ENCODE data around the gene RENBP. TPM values are rescaled to one million over a fixed set of nuclear protein-coding genes. Genes with fewer than 3 reads are reported as not detected.

The RENBP gene
- total and polyA plus RNA-seq, 9 of the 15 experiments (the other 6 are each of a cell fraction or from before 2014, with no cell fraction given): 0.07 to 14.8 (median 10.6) TPM; not detected in 1

- TF ChIP-seq, protein P1, sequence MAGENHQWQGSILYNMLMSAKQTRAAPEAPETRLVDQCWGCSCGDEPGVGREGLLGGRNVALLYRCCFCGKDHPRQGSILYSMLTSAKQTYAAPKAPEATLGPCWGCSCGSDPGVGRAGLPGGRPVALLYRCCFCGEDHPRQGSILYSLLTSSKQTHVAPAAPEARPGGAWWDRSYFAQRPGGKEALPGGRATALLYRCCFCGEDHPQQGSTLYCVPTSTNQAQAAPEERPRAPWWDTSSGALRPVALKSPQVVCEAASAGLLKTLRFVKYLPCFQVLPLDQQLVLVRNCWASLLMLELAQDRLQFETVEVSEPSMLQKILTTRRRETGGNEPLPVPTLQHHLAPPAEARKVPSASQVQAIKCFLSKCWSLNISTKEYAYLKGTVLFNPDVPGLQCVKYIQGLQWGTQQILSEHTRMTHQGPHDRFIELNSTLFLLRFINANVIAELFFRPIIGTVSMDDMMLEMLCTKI (IDR thresholded peaks at IDR 0.05; ENCODE audit: partially characterized antibody): no peak
- peak; percentile 96 for TF ChIP-seq ZNF263 (CRISPR knock-in tag; IDR thresholded peaks at IDR 0.05; ENCODE audit: borderline replicate concordance)
- no peak for TF ChIP-seq POLR2AphosphoS2 (IDR thresholded peaks at IDR 0.05; ENCODE audit: low read length)
- no peak for TF ChIP-seq NCOR1 (IDR thresholded peaks at IDR 0.05)
- TF ChIP-seq ID3 (CRISPR knock-in tag; IDR thresholded peaks at IDR 0.05): no peak
- TF ChIP-seq ID3 (tag; IDR thresholded peaks at IDR 0.05): no peak
- peak; percentile 58 for TF ChIP-seq TFE3 (CRISPR knock-in tag; IDR thresholded peaks at IDR 0.05)
- no peak for TF ChIP-seq SMARCA5 (IDR thresholded peaks at IDR 0.05)
- TF ChIP-seq L3MBTL2 (IDR thresholded peaks at IDR 0.05): peak; percentile 48; the same call in 1 of the 2 replicates
- no peak for TF ChIP-seq HNRNPLL (IDR thresholded peaks at IDR 0.05; ENCODE audit: low read depth, low read length, poor library complexity, severe bottlenecking)
- no peak for TF ChIP-seq SRSF7 (optimal IDR thresholded peaks at IDR 0.05; ENCODE audit: low read depth, low read length)
- no peak for TF ChIP-seq RCOR1 (IDR thresholded peaks at IDR 0.05; ENCODE audit: borderline replicate concordance in 1 of 2, low read depth in 2 of 2, low read length in 2 of 2)
- 0 out of 2 replicates have a peak, but pooled peaks have one; percentile 8 for TF ChIP-seq ARID1B (IDR thresholded peaks at IDR 0.05)
- no peak for TF ChIP-seq NR2C2 (CRISPR knock-in tag; IDR thresholded peaks at IDR 0.05)
- TF ChIP-seq NR2C2 (tag; IDR thresholded peaks at IDR 0.05): no peak
- no peak for TF ChIP-seq KDM2B (CRISPR knock-in tag; IDR thresholded peaks at IDR 0.05)
- TF ChIP-seq, protein P2, sequence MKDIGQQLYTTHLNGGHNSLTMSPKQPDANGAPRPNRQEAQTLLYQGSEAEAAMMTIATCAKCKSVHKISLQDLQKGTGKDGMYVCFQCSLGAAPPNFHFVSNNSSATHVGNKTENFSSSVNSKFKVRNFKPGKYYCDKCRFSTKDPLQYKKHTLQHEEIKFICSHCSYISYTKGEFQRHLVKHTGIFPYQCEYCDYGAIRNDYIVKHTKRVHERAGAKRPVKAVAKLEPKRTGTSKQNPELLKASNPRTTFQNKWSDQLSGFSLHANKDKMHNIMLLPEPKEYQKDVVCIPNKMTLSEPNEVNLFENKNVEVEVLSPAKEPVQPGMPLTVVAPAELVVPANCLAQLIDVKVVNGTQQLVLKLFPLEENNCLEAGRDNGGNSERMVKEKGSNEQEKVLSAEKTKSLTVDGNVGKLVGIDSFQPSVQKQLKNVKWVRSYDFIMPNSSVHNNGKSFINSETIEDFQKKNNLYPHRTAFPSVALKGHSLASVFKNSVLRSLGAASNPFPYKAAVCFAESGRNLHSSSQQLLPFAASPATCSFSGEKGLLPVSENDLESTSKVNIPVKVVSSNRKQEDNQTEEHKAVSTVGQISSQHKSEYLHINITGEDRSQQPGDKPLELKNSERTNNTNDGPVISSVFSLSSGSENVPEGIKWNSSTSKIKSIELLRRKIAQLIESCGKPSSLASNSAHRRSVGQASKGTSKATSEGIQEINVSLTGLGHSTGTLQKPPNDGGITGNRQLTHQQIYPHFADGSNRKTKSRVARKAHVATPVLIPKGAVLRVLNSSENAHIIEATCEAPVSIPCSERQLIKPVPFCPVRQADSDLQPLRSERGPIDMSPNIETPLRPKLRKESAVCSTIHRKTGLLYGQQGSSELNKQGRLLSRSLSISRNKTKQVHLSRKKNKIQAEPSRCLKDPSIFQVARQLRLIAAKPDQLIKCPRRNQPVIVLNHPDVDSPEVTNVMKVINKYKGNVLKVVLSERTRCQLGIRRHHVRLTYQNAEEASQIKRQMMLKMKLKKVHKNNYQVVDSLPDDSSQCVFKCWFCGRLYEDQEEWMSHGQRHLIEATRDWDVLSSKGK (CRISPR knock-in tag; IDR thresholded peaks at IDR 0.05): no peak
- TF ChIP-seq TRIM25 (IDR thresholded peaks at IDR 0.05; ENCODE audit: borderline replicate concordance): no peak
- TF ChIP-seq CBFA2T3 (IDR thresholded peaks at IDR 0.05): no peak
- no peak for TF ChIP-seq SIN3B (IDR thresholded peaks at IDR 0.05; ENCODE audit: low read depth)
- no peak for TF ChIP-seq CBX5 (IDR thresholded peaks at IDR 0.05; ENCODE audit: borderline replicate concordance, low read depth)
These were observed at the start of gene RENBP (continued) for GRCh38 chrX:153944140-153944799.
